NT2/D1 (cell line): ENCODE results near the gene BBS5.
"Not testable (repeated sequence)": the region's sequence is repeated elsewhere in the genome, so short reads cannot be mapped to it uniquely, and the experiment has no call there.

ENCODE experiments used
- DNase-seq: peaks from one replicate; pipeline ENCODE4 v3.0.0-alpha.2; 2011; ENCODE audit warnings: low read depth, low spot score
- H3K27me3 ChIP-seq: 2 replicates; pipeline ENCODE4 v1.6.0; 2011; ENCODE audit warnings: mild to moderate bottlenecking; ENCODE audit not compliant: insufficient read length, insufficient read depth
- H3K36me3 ChIP-seq: 2 replicates; pipeline ENCODE4 v1.6.1; 2011; ENCODE audit warnings: mild to moderate bottlenecking, low read length, mixed read lengths; ENCODE audit not compliant: insufficient read depth, insufficient read length
- H3K4me1 ChIP-seq: 2 replicates; pipeline ENCODE4 v1.5.1; 2011; ENCODE audit not compliant: insufficient read depth, insufficient read length
- H3K4me3 ChIP-seq: 2 replicates; pipeline ENCODE4 v1.5.1; 2011; ENCODE audit warnings: low read depth; ENCODE audit not compliant: insufficient read length
- H3K9ac ChIP-seq: 2 replicates; pipeline ENCODE4 v1.6.0; 2011; ENCODE audit warnings: low read depth; ENCODE audit not compliant: insufficient read length
- H3K9me3 ChIP-seq: 2 replicates; pipeline ENCODE4 v1.5.1; 2011; ENCODE audit warnings: mild to moderate bottlenecking, low read length; ENCODE audit not compliant: insufficient read depth
- SUZ12 ChIP-seq: IDR thresholded peaks from 2 replicates; pipeline ENCODE4 v1.6.1; 2011; ENCODE audit not compliant: insufficient read length, insufficient read depth; ENCODE audit errors: extremely low read depth
- YY1 ChIP-seq: IDR thresholded peaks from 2 replicates; pipeline ENCODE4 v1.6.1; 2011; ENCODE audit not compliant: insufficient read length, insufficient read depth
- ZNF274 ChIP-seq: IDR thresholded peaks from 2 replicates; pipeline ENCODE4 v1.6.1; 2011; ENCODE audit warnings: mild to moderate bottlenecking, low read depth, low read length

BBS5 gene

GRCh38 chr2:169452080-169452479, 27.2 kb upstream of the BBS5 start:
- DNase-seq = peak; percentile 22
- Histone ChIP-seq H3K9me3 (peaks cover 15% of the 10 kb centered on the region; the same call in 1 of the 2 replicates), H3K36me3 (no peaks in the 10 kb centered on the region), H3K4me1 (no peaks in the 10 kb centered on the region), H3K27me3 (no peaks in the 10 kb centered on the region), H3K4me3 (no peak overlapping the region), H3K9ac (no peak overlapping the region)
- TF ChIP-seq YY1 (no peak), ZNF274 (no peak), SUZ12 (no peak)

- H3K4me1 ChIP-seq, DNase-seq, H3K27me3 ChIP-seq, H3K4me3 ChIP-seq, H3K9ac ChIP-seq, H3K36me3 ChIP-seq: not testable (repeated sequence)
- H3K9me3 ChIP-seq = peaks cover 15% of the 10 kb centered on the region; the same call in 1 of the 2 replicates
These were observed 26.2 kb upstream of the BBS5 start for GRCh38 chr2:169453044-169453443.

GRCh38 chr2:169461143-169461542, 18.2 kb upstream of the BBS5 start:
- no peaks in the 10 kb centered on the region for H3K36me3 ChIP-seq
- no peaks in the 10 kb centered on the region for H3K4me1 ChIP-seq
- no peaks in the 10 kb centered on the region for H3K27me3 ChIP-seq
- no peak for DNase-seq
- TF ChIP-seq ZNF274 = no peak
- no peak for TF ChIP-seq YY1
- no peaks in the 10 kb centered on the region for H3K9me3 ChIP-seq
- no peak overlapping the region for H3K4me3 ChIP-seq
- no peak overlapping the region for H3K9ac ChIP-seq

- Histone ChIP-seq H3K36me3 (no peaks in the 10 kb centered on the region), H3K4me3 (no peak overlapping the region), H3K9ac (no peak overlapping the region), H3K9me3 (no peaks in the 10 kb centered on the region), H3K4me1 (no peaks in the 10 kb centered on the region), H3K27me3 (no peaks in the 10 kb centered on the region)
- TF ChIP-seq YY1 = no peak
- no peak for TF ChIP-seq SUZ12
- no peak for TF ChIP-seq ZNF274
- no peak for DNase-seq
These were observed 16.2 kb upstream of the BBS5 start for GRCh38 chr2:169462896-169463695.

GRCh38 chr2:169464466-169464865, 14.8 kb upstream of the BBS5 start:
- no peaks in the 10 kb centered on the region for H3K9me3 ChIP-seq
- no peak overlapping the region for H3K4me3 ChIP-seq
- H3K9ac ChIP-seq = no peak overlapping the region
- no peaks in the 10 kb centered on the region for H3K27me3 ChIP-seq
- no peak for DNase-seq
- TF ChIP-seq SUZ12 (no peak), YY1 (no peak), ZNF274 (no peak)
- no peaks in the 10 kb centered on the region for H3K4me1 ChIP-seq
- no peaks in the 10 kb centered on the region for H3K36me3 ChIP-seq

- TF ChIP-seq SUZ12 (no peak), ZNF274 (no peak), YY1 (no peak)
- DNase-seq = no peak
- Histone ChIP-seq H3K4me1 (no peaks in the 10 kb centered on the region), H3K27me3 (no peaks in the 10 kb centered on the region), H3K9me3 (no peaks in the 10 kb centered on the region), H3K9ac (no peak overlapping the region), H3K36me3 (no peaks in the 10 kb centered on the region), H3K4me3 (no peak overlapping the region)
These were observed 14.4 kb upstream of the BBS5 start for GRCh38 chr2:169464882-169465281.

GRCh38 chr2:169468841-169469240, 10.5 kb upstream of the BBS5 start:
- Histone ChIP-seq H3K4me3 (no peak overlapping the region), H3K27me3 (no peaks in the 10 kb centered on the region), H3K9ac (no peak overlapping the region), H3K36me3 (no peaks in the 10 kb centered on the region), H3K9me3 (no peaks in the 10 kb centered on the region), H3K4me1 (no peaks in the 10 kb centered on the region)
- no peak for TF ChIP-seq ZNF274
- TF ChIP-seq YY1 = no peak
- no peak for TF ChIP-seq SUZ12
- no peak for DNase-seq
